ENCODE measurements around the gene MORC4. TPM values are rescaled to one million over a fixed set of nuclear protein-coding genes. Genes with fewer than 3 reads are reported as not detected.

Gene MORC4
- polyA plus RNA-seq, 1 donor: 37.0 TPM

GRCh38 chrX:106952988-106953387, 47.0 kb downstream of the MORC4 start:
- no peak for DNase-seq (ENCODE audit: low read depth)

GRCh38 chrX:106952538-106952937, 47.5 kb downstream of the MORC4 start:
- no peak for DNase-seq (ENCODE audit: low read depth)

- DNase-seq (ENCODE audit: low read depth): no peak
Observed at GRCh38 chrX:106952089-106952488, 47.9 kb downstream of the MORC4 start.

GRCh38 chrX:106951230-106951629, 48.8 kb downstream of the MORC4 start:
- no peak for DNase-seq (ENCODE audit: low read depth)

- DNase-seq (ENCODE audit: low read depth): no peak
Observed at GRCh38 chrX:106950381-106950780, 49.6 kb downstream of the MORC4 start.

DNA sequence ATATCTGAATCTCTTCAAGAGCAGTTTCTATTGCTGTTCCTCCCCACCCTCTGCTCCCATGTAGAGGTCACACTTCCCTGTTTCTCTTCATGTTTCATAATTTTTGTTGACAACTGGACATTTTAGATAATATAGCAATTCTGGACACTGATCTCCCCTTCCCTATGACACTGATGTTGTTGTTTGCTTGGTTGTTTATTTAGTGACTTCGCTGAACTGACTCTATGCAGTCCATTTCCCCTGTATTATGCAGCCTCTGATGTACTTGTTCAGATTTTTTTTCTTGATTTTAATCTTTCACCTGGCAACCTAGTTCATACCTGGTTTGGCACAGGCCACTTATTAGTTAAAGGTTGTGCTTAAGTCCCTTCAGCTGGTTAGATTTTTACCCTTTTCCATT, 50.6 kb downstream of the MORC4 start:
- DNase-seq (ENCODE audit: low read depth): no peak

DNA sequence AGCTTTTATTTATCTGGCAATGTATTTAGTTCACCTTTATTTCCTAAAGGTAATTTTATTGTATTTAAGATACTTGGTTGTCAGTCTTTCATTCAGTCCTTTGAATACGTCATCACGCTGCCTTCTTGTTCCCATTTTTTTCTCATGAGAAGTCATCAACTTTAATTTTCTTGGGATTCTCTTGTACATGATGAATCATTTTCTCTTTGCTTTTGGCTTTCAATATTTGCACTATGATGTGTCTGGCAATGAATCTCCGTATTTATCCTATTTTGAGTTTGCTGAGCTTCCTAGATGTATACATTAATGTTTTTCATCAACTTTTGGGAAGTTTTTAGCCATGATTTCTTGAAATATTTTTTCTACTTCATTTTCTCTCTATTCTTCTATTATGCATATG, 51.4 kb downstream of the MORC4 start:
- no peak for DNase-seq (ENCODE audit: low read depth)

DNA sequence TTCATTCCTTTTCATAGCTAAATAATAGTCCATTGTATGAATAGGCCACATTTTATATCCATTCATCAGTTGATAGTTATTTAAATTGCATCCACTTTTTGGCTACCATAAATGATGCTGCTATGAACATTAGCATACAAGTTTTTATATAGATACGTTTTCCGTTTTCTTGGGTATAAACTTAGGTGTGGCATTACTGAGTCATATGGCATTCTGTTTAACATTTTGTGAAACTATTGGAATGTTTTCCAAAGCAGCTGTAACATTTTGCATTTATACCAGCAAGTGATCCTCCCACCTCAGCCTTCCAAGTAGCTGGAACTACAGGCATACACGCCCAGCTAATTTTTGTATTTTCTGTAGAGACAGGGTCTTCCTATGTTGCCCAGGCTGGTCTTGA, 53.5 kb downstream of the MORC4 start:
- DNase-seq (ENCODE audit: low read depth): no peak

- no peak for DNase-seq (ENCODE audit: low read depth)
Observed at GRCh38 chrX:106940068-106940467, 59.9 kb downstream of the MORC4 start.

- DNase-seq (ENCODE audit: low read depth): no peak
Observed at GRCh38 chrX:106939566-106939965, 60.4 kb downstream of the MORC4 start.

GRCh38 chrX:106936246-106936645, 63.8 kb downstream of the MORC4 start:
- no peak for DNase-seq (ENCODE audit: low read depth)

GRCh38 chrX:106935175-106935574, 64.8 kb downstream of the MORC4 start:
- no peak for DNase-seq (ENCODE audit: low read depth)

DNA sequence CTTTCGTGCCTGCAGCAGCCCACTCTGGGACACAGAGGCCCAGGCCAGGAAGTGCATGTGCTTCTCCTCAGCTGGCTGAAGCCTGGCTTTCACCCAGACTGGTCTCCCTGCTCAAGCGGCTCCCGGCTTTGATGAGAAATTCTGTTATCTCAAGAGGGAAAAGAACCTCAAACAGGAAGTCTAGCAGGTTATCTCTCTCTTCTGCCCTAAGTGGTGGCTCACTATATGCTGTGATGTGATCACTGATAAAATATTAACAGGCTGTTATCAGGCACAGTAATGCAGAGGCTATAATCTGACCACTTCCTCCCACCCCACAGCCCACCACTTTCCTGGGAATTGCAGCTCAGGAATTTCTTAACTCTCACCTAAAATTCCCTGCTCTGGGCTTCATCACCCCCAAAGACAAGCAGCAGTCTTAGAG, 66.5 kb downstream of the MORC4 start:
- no peak for DNase-seq (ENCODE audit: low read depth)

- no peak for DNase-seq (ENCODE audit: low read depth)
Observed at GRCh38 chrX:106932960-106933537, 67.0 kb downstream of the MORC4 start.

DNA sequence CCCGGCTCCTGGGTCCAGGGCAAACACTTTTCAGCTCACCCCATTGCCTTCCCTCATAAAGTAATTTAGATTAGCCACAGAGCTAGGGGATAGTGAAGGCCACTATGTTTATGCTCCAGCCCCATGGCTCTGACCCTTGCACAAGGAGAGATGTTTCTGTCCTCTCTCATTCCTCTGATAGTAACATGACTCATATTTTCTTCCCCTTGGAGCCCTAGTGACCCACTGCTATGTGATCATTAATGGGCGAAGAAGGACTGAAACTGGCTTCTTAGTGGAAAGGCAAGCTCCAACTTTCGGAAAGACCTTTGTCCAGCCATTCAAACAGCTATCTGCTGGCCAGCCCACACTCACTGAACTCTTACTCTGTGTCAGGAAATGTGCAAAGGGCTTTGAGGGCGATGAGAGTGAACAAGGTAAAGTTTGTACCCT, 67.5 kb downstream of the MORC4 start:
- DNase-seq (ENCODE audit: low read depth): no peak

DNA sequence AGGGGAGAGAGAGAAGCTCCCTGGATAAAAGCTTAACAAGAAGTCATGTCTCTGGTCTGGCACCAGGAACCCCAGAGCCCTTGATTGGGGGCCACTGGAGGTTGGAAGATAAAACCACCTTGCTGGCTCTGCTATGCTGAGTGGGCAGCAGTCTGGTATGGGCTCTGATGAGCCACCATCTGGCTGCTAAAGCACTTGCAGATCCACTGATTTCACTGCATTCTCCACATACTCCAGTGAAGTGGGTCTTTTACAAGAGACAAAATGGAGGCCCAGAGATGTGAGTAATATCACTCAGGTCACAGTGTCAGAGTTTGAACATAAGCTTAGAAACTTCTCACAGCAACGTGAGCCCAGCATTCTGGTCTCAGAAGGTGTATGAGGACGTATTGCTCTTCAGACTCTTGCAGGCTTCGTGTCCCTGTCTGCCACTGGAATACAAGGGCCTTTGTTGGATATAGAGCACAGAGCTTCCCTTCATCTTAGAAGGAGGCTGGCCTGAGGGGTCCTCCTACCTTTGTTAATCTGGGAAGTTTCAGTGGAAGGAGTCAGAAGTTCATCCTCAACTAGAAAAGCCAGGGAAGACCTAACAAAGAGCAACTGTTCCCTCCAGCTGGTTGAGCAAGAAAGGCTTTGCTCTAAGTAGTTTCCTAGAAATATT, 68.1 kb downstream of the MORC4 start:
- DNase-seq (ENCODE audit: low read depth): no peak

- DNase-seq (ENCODE audit: low read depth): no peak
Observed at GRCh38 chrX:106928227-106928626, 71.8 kb downstream of the MORC4 start.

DNA sequence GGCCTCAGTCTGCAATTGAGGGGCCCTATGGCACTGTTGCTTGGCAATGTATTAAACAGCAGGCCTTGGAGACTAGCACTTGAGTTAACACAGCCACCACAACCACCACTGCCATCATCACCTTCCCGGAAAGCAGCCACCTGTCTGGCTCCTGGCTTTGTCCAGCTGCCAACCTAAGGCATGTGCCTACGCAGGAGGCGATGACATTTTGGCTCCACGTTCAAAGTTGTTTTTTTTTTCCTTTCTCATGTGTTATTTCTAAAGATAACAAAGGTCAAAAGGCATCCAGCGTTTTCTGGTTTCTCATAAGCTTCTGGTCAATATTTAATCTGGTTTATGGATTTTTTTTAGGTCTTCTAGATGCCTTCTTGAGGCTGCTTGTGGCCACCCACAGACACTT, 72.3 kb downstream of the MORC4 start:
- DNase-seq (ENCODE audit: low read depth): no peak

GRCh38 chrX:106927023-106927422, 73.0 kb downstream of the MORC4 start:
- no peak for DNase-seq (ENCODE audit: low read depth)

DNA sequence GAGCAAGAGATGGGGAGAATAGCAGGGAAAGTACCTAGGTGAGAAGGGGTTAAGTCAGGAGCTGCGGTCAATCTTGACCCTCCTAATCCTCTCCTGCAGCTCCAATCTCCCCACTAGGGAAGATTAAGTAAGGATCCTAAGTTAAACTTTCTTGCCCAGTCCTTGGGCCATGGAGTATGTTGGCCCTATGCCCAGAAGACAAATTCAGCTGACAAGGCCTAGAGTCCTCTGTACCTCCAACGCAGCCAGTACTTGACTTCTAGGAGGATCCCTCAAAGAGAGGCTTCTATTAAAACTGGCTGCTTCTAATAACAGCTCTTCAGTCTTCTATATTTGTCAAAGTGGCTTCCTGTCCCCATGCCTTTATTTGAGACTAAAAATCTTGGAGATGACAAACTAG, 78.4 kb downstream of the MORC4 start:
- no peak for DNase-seq (ENCODE audit: low read depth)

DNA sequence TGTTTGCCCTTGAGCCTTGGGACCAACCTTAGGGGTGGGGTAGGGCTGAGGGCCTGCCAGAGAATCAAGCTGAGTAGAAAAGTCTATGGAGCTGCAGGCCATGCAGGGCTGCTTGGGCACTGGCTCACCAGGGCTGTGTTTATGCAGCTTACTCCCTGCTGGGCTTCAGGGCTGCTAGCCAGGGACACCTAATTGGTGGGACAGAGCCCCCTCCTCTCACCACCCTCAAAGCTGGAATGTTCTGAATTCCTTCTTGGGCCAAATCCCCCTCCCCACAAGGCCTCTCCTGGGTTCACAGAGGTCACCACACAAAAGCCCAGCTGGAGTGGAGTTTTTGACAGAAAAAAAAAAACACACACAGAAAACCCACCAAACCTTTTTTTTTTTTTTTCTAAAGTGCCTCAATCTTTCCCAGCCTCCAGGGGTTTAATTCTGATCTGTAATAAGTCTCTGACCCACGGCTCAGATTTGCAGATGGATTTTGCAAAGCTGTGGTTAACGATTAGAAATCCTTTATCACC, 80.0 kb downstream of the MORC4 start, which contains the start of gene CLDN2:
Gene CLDN2, plus strand, starts transcription at position 471 of the 521 bp plus-strand sequence. CDS start 7,827 bp downstream, outside the sequence.
- no peak for DNase-seq (ENCODE audit: low read depth)

DNA sequence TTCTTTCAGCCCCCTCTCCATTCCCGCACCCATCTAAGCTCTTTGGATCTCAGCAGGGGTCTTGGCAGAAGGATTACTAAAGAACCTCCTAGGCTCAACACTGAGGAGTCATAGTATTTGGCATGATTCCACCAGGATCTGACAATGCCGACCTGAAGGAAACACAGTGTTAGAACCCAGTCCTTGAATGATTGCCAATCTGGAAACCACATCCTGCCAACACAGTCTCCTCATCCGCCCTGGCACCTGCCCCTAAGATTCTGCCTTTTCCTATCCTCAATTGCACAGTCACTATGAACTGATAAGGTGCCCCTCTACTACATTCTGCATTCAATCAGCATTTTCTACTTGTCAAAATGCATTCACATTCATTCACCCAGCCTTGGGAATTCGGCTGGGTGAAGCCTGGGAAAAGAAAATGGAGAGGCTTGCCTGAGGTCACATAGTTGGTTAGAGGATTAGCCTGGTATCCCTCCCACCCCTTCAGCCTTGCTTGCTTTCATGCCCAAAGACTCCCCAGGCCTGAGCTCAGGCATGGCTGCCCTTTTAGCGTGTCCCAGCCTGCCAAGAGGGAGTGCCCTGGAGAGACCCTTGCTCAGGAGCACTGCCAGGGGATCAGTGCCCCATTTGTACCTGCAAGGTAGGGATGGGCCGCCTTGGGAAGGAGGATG, 82.0 kb downstream of the MORC4 start:
- DNase-seq (ENCODE audit: low read depth): no peak

- no peak for DNase-seq (ENCODE audit: low read depth)
Observed at GRCh38 chrX:106912864-106913263, 87.1 kb downstream of the MORC4 start.
